ENCODE data around the gene EFCAB14.

DNA sequence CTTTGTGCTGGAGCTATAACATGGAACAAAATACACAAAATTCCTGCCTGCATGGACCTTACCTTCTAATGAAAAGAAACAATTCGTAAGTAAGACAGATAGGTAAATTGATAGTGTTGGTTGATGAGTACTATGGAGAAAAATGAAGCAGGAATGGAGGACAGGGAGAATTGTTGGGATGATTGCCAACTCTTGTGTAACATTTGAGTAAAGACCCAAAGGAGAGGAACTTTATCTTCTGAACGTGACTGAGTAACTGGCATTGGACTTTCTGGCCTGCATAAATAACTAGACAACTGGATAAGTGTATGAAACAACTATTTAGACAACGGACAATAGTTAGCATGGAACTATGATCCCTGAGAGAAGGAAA lies 6.8 kb upstream of the EFCAB14 start:
- TF ChIP-seq, protein P1, sequence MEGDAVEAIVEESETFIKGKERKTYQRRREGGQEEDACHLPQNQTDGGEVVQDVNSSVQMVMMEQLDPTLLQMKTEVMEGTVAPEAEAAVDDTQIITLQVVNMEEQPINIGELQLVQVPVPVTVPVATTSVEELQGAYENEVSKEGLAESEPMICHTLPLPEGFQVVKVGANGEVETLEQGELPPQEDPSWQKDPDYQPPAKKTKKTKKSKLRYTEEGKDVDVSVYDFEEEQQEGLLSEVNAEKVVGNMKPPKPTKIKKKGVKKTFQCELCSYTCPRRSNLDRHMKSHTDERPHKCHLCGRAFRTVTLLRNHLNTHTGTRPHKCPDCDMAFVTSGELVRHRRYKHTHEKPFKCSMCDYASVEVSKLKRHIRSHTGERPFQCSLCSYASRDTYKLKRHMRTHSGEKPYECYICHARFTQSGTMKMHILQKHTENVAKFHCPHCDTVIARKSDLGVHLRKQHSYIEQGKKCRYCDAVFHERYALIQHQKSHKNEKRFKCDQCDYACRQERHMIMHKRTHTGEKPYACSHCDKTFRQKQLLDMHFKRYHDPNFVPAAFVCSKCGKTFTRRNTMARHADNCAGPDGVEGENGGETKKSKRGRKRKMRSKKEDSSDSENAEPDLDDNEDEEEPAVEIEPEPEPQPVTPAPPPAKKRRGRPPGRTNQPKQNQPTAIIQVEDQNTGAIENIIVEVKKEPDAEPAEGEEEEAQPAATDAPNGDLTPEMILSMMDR (conservative IDR thresholded peaks at IDR 0.05): no peak
- TF ChIP-seq EZH2 (IDR thresholded peaks at IDR 0.05; ENCODE audit: low read depth): no peak

Data from PC-9 (cell line).